Middle frontal gyrus (tissue), 1 donor: ENCODE results near the gene GSTT2B.
"Not testable (repeated sequence)": the region's sequence is repeated elsewhere in the genome, so short reads cannot be mapped to it uniquely, and the experiment has no call there.

Experiments used
- DNase-seq: peaks from one replicate; pipeline ENCODE4 v3.0.0-alpha.2; 2015; ENCODE audit warnings: low spot score; ENCODE audit errors: extremely low spot score

GSTT2B gene

GRCh38 chr22:23986089-23986488, 25.1 kb upstream of the GSTT2B start:
- not testable (repeated sequence) for DNase-seq

GRCh38 chr22:23984430-23984829, 23.4 kb upstream of the GSTT2B start:
- DNase-seq, result peak; percentile 6

- not testable (repeated sequence) for DNase-seq
Observed at GRCh38 chr22:23980567-23980966, 19.6 kb upstream of the GSTT2B start.

GRCh38 chr22:23979557-23980240, 18.7 kb upstream of the GSTT2B start, which contains the start of gene GSTT2:
TSS of gene GSTT2 (plus strand) at chr22:23980134.
- not testable (repeated sequence) for DNase-seq

- not testable (repeated sequence) for DNase-seq
Observed at GRCh38 chr22:23977304-23977703, 16.3 kb upstream of the GSTT2B start.

- not testable (repeated sequence) for DNase-seq
Observed at GRCh38 chr22:23974836-23975352, 13.9 kb upstream of the GSTT2B start.

- DNase-seq, result not testable (repeated sequence)
Observed at GRCh38 chr22:23974345-23974744, 13.3 kb upstream of the GSTT2B start, which contains the start of gene DDT. TSS of gene DDT (minus strand) at chr22:23974441. CDS start at chr22:23974414, 27 bp downstream.

GRCh38 chr22:23971927-23972326, 10.9 kb upstream of the GSTT2B start:
- DNase-seq, result not testable (repeated sequence)

- no peak for DNase-seq
Observed at GRCh38 chr22:23970816-23971486, 10.0 kb upstream of the GSTT2B start.

- DNase-seq, result no peak
Observed at GRCh38 chr22:23970201-23970641, 9.2 kb upstream of the GSTT2B start.

- no peak for DNase-seq
Observed at GRCh38 chr22:23969071-23969470, 8.1 kb upstream of the GSTT2B start.

GRCh38 chr22:23966568-23966967, 5.6 kb upstream of the GSTT2B start, which contains the start of gene DDTL:
TSS of gene DDTL (plus strand) at chr22:23966888. CDS start at chr22:23966915, 27 bp downstream.
- not testable (repeated sequence) for DNase-seq

- not testable (repeated sequence) for DNase-seq
Observed at GRCh38 chr22:23966094-23966493, 5.1 kb upstream of the GSTT2B start.

- DNase-seq, result peak; percentile 79
Observed at GRCh38 chr22:23956301-23956900, 4.6 kb downstream of the GSTT2B start.

- DNase-seq, result not testable (repeated sequence)
Observed at GRCh38 chr22:23955886-23956285, 5.1 kb downstream of the GSTT2B start.

- DNase-seq, result not testable (repeated sequence)
Observed at GRCh38 chr22:23954991-23955305, 6.0 kb downstream of the GSTT2B start.

GRCh38 chr22:23954193-23954990, 6.6 kb downstream of the GSTT2B start:
- not testable (repeated sequence) for DNase-seq

GRCh38 chr22:23953485-23953884, 7.5 kb downstream of the GSTT2B start:
- not testable (repeated sequence) for DNase-seq

- DNase-seq, result not testable (repeated sequence)
Observed at GRCh38 chr22:23952794-23953405, 8.1 kb downstream of the GSTT2B start.

- DNase-seq, result not testable (repeated sequence)
Observed at GRCh38 chr22:23951383-23951782, 9.6 kb downstream of the GSTT2B start.
